Ishikawa (cell line): ENCODE measurements around the gene ZFYVE9.

ENCODE experiments used
- EGR1 ChIP-seq: IDR thresholded peaks from 2 replicates; pipeline ENCODE4 v1.6.1; 2012
- REST ChIP-seq: IDR thresholded peaks from 2 replicates; pipeline ENCODE4 v1.6.1; 2012; ENCODE audit warnings: low read depth, mild to moderate bottlenecking

DNA sequence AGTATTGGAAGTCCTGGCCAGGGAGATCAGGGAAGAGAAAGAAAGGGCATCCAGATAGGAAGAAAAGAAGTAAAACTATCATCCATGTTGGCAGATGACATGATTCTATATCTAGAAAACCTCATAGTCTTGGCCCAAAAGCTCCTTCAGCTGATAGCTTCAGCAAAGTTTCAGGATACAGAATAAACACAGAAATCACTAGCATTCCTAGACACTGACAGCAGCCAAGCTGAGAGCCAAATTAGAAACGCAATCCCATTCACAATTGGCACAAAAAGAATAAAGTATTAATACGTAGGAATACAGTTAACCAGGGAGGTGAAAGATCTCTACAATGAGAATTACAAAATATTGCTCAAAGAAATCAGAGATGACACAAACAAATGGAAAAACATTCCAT is 44.6 kb downstream of the ZFYVE9 start:
- TF ChIP-seq REST (no peak), EGR1 (no peak)
